Transverse colon (tissue), 3 donors: ENCODE results near the gene TEKT5.

ENCODE experiments used
- CTCF ChIP-seq, 5 experiments: fragments of 200-600 bp in 3 of 5; fragments of 450-650 bp in 2 of 5; sonication (generic) in 3 of 5; IDR thresholded peaks; 1 replicate in 2 of 5; 2 replicates in 3 of 5; pipeline ENCODE4 v1.5.1; 2016 to 2017; ENCODE audit warnings: antibody characterized with exemption in 5 of 5, inconsistent platforms in 3 of 5, mild to moderate bottlenecking in 2 of 5, moderate library complexity in 1 of 5
- EP300 ChIP-seq: sonication (generic); formaldehyde crosslinking; IDR thresholded peaks from one replicate; pipeline ENCODE4 v1.6.1; 2017; ENCODE audit warnings: antibody characterized with exemption, low read depth
- POLR2A ChIP-seq: fragments of 450-650 bp; IDR thresholded peaks from one replicate; pipeline ENCODE4 v1.6.1; 2016; ENCODE audit warnings: antibody characterized with exemption, mild to moderate bottlenecking, moderate library complexity

DNA sequence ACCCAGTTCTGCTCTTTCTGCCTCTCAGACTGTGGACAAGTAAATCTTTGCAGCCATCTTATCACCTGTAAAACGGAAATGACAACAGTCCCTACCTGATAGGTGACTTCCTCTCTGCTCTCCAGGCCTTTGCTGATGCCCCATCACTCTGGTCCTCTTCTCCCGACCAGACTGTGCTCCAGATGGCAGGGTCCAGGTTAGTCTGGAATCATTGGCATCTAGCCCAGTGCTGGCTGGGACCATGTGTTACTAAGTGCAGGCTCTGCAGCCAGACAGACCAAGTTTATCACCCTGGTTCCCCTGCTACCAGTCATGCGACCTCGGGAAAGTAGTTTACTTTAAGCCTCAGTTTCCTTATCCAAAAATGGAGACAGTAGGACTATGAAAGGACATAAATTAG lies 47.1 kb upstream of the TEKT5 start:
- TF ChIP-seq CTCF (IDR thresholded peaks at IDR 0.05), result no peak
- TF ChIP-seq EP300, result no peak
- TF ChIP-seq POLR2A, result no peak
